ENCODE data around the gene SLC22A4.

DNA sequence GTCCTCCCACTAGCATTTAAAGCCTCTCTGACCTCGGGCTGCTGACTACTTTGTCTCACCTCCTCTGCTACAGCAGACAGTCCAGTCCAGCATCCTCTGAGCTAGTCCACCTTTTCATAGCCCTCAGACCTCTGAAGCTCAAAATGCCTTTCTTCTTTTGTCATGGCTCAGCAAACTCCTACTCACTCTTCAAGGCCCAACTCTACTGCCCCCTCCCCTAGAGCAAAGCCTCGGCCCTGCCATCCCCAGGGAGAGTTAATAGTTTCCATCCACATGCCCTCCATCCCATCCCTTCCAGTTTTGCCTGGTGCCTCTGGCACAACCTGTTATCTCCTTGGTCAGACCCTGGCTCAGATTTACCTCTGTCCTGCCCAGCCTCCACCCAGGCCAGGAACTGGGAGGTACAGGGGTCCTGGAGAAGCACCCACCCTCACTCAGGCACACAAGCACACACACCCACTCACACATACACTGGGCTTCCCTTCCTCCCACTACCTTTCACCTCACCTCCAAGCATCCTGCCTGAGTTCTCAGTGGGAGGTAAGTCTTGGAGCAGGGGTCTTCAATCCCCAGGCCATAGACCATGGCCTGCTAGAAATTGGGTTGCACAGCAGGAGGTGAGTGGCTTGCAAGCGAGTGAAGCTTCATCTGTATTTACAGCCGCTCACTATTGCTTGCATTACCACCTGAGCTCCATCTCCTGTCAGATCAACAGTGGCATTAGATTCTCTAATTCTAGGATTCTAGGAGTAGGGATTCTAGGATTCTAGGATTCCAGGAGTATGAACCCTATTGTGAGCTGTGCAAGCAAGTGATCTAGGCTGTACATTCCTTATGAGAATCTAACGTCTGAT is 18.6 kb upstream of the SLC22A4 start:
- no peak for TF ChIP-seq EP300 (IDR thresholded peaks at IDR 0.05)
- TF ChIP-seq, protein P1, sequence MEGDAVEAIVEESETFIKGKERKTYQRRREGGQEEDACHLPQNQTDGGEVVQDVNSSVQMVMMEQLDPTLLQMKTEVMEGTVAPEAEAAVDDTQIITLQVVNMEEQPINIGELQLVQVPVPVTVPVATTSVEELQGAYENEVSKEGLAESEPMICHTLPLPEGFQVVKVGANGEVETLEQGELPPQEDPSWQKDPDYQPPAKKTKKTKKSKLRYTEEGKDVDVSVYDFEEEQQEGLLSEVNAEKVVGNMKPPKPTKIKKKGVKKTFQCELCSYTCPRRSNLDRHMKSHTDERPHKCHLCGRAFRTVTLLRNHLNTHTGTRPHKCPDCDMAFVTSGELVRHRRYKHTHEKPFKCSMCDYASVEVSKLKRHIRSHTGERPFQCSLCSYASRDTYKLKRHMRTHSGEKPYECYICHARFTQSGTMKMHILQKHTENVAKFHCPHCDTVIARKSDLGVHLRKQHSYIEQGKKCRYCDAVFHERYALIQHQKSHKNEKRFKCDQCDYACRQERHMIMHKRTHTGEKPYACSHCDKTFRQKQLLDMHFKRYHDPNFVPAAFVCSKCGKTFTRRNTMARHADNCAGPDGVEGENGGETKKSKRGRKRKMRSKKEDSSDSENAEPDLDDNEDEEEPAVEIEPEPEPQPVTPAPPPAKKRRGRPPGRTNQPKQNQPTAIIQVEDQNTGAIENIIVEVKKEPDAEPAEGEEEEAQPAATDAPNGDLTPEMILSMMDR (IDR thresholded peaks at IDR 0.05), result no peak
- no peak for TF ChIP-seq POLR2A (IDR thresholded peaks at IDR 0.05)
- no peak for TF ChIP-seq POLR2AphosphoS5 (IDR thresholded peaks at IDR 0.05)
